GM18909 (cell line): ENCODE measurements around the gene SNX24.
"Not testable (repeated sequence)": the region's sequence is repeated elsewhere in the genome, so short reads cannot be mapped to it uniquely, and the experiment has no call there.

ENCODE experiments used
- ATAC-seq: cut with Tn5 transposase; IDR thresholded peaks from one replicate; pipeline ENCODE4 v1.9.1; 2021; ENCODE audit warnings: mild to moderate bottlenecking; ENCODE audit not compliant: unreplicated experiment, poor library complexity

Gene SNX24

DNA sequence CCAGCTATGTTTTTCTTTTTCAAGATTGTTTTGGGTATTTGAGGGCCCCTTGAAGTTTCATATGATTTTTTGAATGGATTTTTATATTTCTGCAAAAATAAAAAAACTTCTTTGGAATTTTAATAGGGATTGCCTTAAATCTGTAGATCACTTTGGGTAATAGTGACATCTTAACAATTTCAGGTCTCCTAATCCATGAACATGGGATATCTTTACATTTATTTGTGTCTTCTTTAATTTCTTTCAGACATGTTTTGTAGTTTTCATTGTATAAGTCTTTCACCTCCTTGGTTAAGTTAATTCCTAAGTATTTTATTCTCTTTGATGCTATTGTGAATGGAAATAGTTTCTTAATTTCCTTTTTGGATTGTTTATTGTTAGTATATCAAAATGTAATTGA, 112.0 kb downstream of the SNX24 start:
- no peak for ATAC-seq

DNA sequence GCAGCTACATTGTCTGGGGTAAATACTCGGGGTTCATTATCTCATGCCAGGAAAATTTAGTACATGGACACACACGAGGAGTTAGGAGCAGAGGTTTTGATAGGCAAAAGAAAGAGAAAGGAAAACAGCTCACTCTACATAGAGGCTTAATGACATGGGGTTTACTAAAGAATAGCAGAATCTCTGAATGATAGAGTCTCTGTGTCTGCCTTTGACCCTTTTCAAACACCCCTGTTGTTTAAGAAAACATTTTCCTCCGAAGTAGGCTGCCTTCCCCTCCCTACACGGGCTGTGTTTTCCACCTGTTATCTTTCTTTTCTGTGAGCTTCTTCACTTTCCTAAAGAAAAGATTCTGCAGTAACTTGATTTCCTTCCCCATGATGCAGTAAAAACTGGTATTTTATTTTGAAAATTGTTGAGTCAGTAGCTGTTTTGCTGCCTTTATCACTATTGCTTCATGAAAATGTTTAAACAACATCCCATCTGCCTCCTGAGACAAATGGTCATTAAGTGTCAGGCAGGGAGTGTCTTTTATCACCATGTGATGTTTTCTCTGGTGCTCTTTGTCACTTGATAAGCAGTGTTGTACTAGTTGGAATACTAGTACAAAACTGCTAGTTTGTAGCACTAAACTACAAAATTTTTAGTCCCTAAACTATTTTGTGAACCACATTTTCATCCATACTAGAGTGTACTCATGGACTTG, 114.5 kb downstream of the SNX24 start:
- no peak for ATAC-seq

DNA sequence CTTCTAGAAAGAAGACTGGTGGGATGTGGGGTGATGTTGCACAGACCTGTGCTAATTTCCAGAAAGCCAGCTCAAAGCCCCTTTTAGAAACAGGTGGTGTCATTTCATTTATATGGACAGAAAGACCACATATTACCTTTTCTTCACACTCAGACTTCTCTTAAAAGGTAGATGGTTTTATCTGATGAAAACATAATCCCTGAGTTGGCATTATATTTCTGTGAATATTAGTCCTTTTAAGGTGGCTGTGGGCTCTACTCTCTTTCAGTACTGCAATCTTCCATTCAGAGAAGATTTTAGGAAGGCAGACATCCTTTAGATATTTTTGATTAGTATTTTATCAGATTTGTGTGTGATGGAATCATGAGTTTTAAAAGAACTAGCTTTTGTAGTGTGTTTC, 117.9 kb downstream of the SNX24 start:
- no peak for ATAC-seq

DNA sequence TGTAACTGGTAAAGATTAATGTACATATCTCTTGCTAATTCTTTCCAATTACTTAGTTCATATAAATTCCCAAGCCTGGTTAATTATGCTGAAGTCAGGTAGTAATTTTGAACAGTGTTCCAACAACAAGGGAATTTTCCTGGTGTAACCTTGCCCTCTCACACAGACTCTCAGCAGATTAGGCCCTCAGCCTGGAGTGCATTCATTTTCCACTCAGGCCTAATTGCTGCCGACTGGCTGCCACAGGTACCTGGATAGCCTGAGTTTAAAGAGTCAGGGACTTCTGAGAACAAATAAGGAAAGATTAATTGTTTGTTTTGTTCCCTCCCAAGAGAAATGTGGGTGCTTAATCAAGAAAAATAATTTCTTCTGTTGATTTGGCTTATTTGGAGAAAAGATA, 119.7 kb downstream of the SNX24 start:
- ATAC-seq = no peak

DNA sequence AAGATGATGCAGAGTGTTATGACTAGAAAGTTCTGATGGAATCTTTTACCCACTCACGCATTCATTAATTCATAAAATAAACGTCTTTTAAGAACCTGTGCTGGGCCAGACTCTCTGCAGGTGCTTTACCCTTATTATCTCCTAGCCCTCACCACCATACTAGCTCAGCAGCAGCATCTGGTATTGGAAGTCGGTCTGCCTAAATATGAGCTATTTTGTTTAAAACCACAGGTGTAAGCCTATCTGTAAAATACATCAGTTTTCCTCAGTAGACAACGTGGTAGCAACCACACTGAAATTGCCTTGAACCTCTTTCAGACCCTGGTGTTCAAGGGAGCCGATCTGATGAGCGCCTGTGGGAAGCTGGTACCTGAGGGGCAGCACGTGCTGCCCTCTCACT, 121.7 kb downstream of the SNX24 start:
- ATAC-seq = peak; percentile 58

DNA sequence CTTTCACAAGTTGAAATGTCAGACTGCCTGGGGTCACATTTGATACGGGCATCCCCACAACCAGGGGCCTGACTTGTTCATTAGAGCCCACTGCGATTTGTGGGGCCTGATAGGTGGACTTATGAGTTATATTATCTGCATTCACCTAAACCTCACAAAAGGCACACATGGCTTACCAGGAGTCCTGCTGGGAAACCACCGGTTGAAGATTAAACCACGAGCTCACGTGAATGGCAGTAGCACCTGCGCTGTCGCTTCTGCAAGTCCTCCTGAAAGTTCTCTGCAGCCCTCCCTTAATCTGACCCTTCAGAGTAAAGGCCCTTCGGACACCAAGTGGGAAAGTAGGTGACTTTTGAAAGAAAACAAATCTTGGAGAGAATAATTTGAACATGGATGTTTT, 122.2 kb downstream of the SNX24 start:
- peak; percentile 99 for ATAC-seq

DNA sequence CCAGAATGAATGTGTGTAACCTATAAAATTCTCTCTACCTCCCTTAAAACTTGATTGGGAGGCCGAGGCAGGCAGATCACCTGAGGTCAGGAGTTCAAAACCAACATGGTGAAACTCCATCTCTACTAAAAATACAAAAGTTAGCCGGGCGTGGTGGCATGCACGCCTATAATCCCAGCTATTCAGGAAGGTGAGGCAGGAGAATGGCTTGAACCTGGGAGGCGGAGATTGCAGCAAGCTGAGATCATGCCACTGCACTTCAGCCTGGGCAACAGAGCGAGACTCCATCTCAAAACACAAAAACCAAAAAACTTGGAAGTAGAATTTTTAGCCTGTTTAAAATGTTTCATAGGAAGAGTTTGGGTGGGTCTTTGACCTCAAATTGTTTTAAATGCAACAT, 122.6 kb downstream of the SNX24 start:
- ATAC-seq = peak; percentile 15

DNA sequence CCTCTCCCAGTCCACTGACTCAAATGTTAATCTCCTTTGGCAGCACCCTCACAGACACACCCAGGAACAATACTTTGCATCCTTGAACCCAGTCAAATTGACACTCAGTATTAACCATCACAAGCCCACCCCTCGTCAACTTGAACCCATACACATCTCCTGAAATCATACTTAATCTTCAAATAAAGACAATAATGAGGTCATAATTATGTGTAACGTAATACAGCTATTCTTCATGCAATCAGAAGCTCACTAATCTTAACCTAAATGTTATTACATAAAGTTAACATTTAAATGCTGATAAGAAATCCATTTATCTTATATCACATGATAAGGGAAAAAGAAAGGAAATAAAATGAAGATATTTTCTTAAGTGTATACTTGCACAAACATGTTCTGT, 125.9 kb downstream of the SNX24 start:
- ATAC-seq = no peak

DNA sequence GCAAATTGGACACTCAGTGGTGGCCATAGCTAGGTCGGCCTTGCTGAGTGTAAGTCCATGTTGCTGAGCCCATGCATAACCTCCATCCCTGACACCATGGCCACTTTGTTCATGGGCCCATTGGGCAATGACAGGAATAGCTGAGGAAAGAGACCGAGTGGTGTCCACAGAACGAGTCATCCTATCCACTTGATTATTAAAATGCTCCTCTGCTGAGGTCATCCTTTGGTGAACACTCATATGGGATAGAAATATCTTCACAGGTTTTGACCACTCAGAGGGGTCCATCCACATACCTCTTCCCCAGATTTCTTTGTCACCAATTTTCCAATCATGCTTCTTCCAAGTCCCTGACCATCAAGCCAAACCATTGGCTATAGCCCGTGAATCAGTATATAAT, 127.5 kb downstream of the SNX24 start:
- no peak for ATAC-seq

DNA sequence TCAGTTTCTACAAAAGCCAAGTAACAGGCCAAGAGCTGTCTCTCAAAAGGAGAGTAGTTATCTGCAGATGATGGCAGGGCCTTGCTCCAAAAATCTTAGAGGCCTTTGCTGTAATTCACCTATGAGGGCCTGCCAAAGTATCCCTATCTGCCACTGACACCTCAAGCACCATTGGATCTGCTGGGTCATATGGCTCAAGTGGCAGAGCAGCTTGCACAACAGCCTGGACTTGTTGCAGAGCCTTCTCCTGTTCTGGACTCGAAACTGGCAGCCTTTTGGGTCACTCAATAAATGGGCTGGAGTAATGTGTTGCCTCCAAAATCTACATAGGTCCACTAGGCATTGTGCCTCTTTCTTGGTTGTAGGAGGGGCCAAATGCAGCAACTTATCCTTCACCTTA, 128.3 kb downstream of the SNX24 start:
- ATAC-seq = not testable (repeated sequence)

DNA sequence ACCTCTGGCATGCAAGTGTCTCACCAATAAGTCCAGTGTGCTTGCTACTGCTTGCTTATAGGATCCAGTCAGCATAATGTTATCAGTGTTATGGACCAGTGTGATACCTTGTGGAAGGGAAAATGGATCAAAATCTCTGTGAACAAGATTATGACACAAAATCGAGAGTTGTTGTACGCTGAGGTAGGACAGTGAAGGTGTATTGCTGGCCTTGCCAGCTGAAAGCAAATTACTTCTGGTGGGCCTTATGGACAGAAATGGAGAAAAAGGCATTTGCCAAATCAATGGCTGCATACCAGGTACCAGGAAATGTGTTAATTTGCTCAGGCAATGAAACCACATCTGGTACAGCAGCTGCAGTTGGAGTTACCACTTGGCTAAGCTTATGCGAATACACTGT, 128.8 kb downstream of the SNX24 start:
- not testable (repeated sequence) for ATAC-seq

DNA sequence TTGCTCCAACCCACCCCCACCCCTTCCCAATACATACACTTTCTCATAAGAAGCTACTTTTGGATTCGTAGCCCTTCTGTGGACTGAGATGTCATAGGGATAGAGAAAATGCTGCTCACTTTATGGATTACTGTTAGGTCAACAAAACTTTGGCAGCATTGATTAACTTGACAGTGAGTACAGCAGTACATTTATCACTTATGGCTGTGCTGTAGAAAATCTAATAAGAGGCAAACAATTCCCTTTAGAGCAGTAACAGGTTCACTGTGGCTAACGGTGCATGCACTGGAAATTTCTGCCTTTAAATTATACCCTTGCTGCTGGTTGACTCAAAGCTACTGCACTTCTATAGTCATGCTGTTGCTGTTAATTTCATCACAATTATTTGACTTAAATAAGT, 131.9 kb downstream of the SNX24 start:
- ATAC-seq = no peak

DNA sequence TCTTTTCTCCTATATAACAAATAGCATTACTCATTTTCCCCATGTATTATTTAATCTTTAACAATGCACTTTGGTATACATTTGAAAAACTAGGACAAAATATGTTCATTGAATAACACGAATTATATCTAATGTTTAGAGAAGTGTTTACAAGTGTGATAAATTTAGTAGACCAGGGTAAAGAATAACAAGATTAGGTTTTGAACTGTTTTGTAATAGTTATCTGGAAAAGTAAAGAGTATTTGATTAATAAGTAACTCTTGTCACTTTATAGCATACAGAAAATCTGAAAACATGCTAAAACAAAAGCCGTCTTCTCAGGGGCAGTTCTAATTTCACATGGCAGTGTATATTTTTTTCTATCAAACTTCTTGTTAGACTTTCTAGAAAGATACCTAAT, 132.7 kb downstream of the SNX24 start:
- ATAC-seq = no peak

DNA sequence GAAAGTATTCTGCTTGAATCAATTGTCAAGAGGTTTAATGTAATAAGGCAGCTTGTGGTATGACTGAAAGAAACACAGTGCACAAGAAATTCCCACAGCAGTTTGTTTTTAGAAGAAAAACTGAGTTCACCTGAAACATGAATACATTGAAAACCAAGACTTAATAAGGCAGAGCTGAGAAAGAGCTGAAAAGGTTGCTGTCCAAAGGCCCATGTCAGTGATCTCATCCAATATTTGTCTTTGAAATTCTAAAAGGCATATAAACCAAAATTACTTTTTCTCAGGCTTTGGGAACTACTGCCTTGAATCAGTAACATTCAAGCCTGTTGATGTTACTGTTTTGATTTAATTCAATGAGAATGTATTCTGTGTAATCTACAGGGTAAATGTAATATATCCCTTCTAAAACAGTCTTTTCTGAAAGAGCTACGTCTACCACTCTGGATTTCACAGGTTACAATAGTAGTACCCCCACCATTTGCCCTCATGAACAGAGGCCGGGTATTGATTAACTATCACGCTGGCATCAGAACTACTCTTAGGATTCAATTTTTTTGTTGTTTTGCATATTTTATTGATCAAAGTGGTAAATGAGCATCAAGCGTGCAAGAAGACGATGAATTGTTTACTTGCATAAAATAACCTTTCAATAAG, 133.4 kb downstream of the SNX24 start:
- ATAC-seq = no peak

DNA sequence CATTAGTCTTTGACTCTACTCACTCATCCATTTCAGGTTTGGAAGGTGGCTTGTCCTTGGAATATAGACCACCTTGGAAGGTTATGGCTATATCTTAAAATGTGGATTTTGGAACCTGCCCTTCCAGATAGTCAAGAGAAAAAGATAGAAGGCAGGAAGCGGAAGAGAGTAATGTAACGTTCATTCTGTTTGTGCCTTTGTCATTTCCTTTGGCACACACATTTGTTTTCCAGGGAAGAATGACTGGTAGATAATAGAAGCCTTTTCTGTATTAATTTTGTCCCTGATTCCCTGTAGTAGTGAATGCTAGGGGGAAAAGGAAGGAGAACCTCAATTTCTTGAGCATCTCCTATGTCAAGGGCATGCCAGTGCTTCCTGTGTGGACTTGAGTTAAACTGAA, 136.4 kb downstream of the SNX24 start:
- no peak for ATAC-seq

DNA sequence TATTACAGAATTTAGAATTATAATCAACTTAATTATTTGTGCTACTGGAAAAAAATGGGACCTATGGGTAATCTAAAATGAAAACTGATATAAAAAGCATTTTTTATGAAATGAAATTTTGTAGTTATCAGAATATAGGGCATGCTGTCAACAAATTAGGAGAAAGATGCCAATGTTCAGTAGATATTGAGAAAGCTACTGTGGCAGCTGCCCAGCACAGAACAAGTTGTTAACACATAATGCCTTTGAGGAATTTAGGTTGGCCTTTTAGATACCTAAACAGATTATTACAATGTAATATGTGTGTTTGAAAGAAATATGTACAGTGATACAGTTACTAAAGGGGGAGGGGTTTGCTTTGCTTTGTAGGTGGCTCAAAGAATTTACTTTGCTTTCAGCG, 137.0 kb downstream of the SNX24 start:
- ATAC-seq = no peak

DNA sequence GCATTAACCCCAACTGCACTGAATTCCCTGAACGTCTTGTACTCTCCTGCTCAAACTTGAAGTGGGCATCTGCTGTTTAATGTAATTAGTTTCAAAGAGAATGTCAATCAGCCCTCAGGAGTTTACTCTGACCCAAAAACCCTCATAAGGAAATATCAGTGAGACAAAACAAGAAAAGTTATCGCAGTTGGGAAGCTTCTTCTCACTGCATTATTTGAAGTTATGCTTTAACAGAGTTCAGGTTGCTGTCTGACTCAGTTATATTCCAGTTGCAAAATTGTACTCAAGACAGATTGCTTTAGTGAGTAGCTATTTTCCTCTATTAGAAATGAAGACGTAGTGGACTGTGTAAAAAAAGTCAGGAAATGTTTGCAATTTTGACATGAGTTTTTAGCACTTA, 139.0 kb downstream of the SNX24 start:
- peak; percentile 48 for ATAC-seq

DNA sequence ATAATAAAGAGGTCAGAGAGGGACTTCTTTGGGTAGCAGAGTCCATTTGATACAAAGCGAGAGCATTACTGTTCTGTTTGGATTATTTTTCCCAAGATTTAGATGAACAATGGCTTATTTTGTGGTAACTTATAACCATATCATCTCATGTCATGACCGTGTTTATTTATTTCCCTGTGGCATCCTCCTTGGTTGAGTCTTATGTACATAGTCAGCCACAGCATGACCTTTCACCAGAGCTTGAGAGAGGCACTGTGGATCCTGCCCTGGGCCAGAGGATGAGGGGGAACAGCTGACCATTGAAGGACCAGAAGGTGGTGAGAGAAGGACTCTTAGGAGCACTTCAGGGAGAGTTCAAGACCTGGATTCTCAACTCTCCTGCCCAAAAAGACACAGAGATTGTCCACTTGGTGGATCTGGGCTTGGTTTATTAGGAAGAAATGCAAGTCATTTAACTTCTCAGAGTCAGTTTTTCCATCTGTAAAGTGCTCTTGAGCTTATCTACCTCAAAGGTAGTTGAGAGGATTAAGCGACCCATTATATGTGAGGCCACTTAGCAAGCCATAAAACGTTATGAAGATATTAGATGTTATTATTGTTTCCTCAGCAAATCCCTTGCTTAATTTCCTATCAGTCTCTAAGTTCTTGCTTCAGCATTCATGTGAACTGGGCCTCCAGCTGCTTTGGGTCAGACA, 139.7 kb downstream of the SNX24 start:
- ATAC-seq = no peak

DNA sequence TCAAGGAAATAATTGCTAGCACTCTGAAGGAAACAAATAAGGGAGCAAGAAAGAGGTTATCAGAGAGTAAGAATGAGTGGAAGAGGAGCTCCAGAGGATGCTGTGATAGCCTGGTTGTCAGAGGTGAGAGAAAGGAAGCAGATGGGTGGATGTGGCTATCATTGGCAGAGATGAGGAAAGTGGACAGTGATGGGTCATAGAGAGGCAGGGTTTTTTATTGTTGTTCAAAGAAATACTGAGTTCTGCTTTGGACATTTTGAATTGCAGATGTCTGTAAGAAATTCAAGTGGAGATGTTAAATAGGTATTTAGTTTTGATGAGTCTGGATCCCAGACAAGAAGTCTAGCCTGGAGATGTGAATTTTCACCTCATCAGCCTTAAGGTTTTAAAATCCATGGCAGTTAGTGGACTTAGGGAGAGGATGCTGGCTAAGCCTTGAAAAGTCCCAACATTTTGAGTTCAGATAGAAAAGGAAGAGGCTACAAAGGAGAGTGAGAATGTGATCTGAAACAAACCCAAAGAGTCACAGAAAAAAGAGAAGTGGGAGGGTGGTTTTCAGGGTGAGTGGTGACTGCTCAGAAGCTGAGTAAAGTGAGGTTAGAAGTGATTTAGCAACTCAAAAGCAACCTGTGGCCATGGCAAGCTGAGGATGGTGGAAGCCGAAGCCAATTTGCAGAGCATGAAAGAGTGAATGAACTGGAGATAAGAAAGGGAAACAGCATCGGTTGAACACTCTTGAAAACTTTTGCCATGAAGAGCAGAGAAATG, 140.7 kb downstream of the SNX24 start:
- peak; percentile 92 for ATAC-seq

DNA sequence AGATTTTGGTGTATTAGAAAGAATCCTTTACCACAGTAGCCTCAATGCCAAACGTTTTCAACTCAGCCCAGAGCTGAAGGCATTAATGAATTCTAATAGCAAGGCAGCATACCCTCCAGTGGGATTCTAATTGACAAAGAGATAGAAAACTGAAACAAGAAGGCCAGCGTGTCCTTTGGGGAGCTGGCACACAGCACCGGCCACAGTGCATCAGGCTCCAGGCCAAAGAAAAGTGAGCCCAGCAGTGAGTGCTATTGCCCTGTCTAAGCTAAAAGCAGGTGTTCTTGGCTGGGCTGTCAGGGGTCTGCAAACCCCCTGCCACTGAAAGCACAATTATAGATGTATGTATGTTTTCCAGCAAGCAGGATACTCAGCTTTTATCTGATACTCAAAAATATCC, 150.7 kb downstream of the SNX24 start:
- no peak for ATAC-seq

DNA sequence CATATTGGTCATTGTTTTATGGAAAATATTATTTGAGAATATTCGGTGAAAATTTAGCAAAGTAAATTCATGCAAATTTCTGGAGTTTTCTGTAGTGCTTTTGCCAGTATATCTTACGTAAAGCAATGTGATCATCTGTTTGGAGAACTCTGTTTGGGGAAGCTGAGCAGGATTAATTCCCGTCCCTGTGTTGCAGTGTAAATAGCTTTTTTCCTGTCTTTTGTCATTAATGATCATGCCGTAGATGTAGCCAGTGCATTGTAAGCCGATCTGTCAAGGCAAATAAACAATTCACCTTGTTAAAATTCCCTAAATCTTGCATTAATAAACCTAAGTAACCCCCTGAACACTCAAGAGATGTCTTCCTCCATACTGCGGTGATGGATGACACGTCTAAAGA, 151.9 kb downstream of the SNX24 start:
- no peak for ATAC-seq
